ENCODE measurements around the gene MAG. TPM values are rescaled to one million over a fixed set of nuclear protein-coding genes. Genes with fewer than 3 reads are reported as not detected.

The MAG gene
- total and polyA plus RNA-seq, 2 of the 8 experiments (the other 6 are each of a cell fraction or from before 2014, with no cell fraction given), result 0.20 to 1.3 TPM

GRCh38 chr19:35291916-35292315 is at the start of gene MAG (continued):
- no peak for TF ChIP-seq CHD7 (IDR thresholded peaks at IDR 0.05; ENCODE audit: insufficient replicate concordance, low read length)
- no peak for TF ChIP-seq TAF7 (optimal IDR thresholded peaks at IDR 0.05; ENCODE audit: borderline replicate concordance, low read depth, low read length)
- no peak for TF ChIP-seq EZH2 (IDR thresholded peaks at IDR 0.05; ENCODE audit: low read depth, low read length, severe bottlenecking)
- no peak for TF ChIP-seq BRCA1 (IDR thresholded peaks at IDR 0.05; ENCODE audit: low read depth, low read length)
- TF ChIP-seq NANOG (IDR thresholded peaks at IDR 0.05; ENCODE audit: insufficient read depth, low read depth, low read length, poor library complexity, severe bottlenecking), result no peak

Measured in H1 (cell line).